ENCODE results near the gene QSER1. TPM values are rescaled to one million over a fixed set of nuclear protein-coding genes. Genes with fewer than 3 reads are reported as not detected.
A peak's percentile ranks its signal among the peaks of the same experiment; 100 is the strongest.

Gene QSER1
- total and polyA plus RNA-seq, 7 donors: 1.2 to 41.0 (median 24.6) TPM

DNA sequence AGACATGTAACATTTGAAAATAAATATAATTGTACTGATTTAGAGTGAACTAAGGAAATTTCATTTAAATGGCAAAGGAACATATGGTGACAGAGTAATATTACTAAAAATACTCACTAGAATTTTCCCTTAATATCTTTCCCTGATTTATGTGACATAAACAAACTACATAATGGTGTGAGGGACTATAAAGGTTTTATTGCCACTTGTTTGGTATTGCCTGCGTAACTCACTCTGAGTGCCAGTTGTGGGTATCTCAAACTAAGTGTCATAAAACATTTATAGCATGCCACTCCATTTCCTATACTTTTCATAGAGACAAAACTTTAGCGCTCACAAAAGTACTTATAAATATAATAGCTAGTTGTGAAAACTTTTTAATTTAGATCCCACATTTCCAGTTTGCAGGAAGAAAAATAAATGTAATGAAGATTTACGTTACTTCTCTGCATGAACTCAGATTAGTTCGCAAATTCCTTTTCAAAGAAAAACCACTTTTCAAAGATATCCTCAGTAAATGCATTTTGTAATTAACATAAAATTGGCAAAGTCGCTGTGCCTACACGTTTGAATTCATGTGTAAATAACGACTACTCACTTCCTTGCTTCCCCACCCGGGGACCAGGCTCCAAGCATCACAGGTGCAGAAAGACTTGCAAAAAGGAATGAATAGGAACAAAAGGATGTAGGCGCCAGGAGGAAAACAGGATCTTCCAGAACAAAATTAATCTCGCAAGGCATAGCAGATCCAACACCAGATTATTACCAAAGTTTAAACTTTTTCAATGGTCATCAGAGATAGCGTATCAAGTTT lies 1.6 kb upstream of the QSER1 start:
- no peaks in the 10 kb centered on the region for H3K36me3 ChIP-seq
- TF ChIP-seq POLR2AphosphoS5 (IDR thresholded peaks at IDR 0.05) (no peak), EP300 (IDR thresholded peaks at IDR 0.05) (no peak), POLR2A (IDR thresholded peaks at IDR 0.05) (no peak)
- TF ChIP-seq, protein P1, sequence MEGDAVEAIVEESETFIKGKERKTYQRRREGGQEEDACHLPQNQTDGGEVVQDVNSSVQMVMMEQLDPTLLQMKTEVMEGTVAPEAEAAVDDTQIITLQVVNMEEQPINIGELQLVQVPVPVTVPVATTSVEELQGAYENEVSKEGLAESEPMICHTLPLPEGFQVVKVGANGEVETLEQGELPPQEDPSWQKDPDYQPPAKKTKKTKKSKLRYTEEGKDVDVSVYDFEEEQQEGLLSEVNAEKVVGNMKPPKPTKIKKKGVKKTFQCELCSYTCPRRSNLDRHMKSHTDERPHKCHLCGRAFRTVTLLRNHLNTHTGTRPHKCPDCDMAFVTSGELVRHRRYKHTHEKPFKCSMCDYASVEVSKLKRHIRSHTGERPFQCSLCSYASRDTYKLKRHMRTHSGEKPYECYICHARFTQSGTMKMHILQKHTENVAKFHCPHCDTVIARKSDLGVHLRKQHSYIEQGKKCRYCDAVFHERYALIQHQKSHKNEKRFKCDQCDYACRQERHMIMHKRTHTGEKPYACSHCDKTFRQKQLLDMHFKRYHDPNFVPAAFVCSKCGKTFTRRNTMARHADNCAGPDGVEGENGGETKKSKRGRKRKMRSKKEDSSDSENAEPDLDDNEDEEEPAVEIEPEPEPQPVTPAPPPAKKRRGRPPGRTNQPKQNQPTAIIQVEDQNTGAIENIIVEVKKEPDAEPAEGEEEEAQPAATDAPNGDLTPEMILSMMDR (IDR thresholded peaks at IDR 0.05): no peak
- H3K27me3 ChIP-seq: no peaks in the 10 kb centered on the region
- no peaks in the 10 kb centered on the region for H3K9me3 ChIP-seq
- 14 to 43% methylated on average over 11 of the region's 11 CpGs for WGBS, 2 donors
- H3K4me1 ChIP-seq: peaks cover 0 to 27% (median 18%) of the 10 kb centered on the region in 4 donors
- H3K27ac ChIP-seq: no peak overlapping the region
- no peak overlapping the region for H3K4me3 ChIP-seq
- intact Hi-C loops (cut with DNase I): loop anchor here (5.0 to 10.0 kb wide), 2 partner anchors 171 to 364 kb away; partner anchors contain the start of gene HIPK3
- no peak for DNase-seq

DNA sequence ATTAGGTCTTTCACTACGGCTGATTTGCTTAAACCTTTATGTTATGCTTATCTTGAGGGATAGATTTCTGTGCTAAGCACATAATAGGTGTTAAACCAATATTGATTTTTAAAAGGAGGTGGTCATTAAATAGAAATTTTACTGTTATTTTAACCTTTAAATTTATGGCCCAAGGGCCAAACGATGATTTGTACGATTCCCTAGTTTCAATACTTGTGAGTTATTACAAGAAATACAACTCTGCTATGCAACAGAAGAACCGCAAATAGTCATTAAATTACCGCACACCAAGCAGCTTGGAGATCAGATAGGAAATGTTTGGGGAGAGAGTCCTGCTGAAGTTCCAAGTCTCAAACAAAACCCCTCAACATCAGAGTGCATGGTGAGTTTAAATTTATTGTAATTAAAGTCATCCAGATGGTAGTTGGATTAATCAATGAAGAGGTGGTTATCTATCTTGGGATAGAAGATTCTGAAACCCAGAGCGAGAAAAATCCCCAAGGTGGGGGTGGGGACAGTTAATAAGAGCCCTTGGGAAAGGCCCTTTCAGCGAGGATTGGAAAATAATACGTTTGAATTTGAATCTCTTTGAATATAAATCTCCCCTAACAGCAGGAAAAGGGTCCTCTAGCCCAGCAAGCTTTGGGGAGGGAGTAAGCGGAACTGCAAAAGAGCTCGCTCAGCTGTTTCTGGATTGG lies 805 bp upstream of the QSER1 start:
- Histone ChIP-seq H3K27ac (peak overlapping the region; percentile 93 to 99 (median 96)), H3K4me1 (peaks cover 0 to 27% (median 18%) of the 10 kb centered on the region in 4 donors), H3K27me3 (no peaks in the 10 kb centered on the region), H3K36me3 (no peaks in the 10 kb centered on the region), H3K9me3 (no peaks in the 10 kb centered on the region), H3K4me3 (peak overlapping the region; percentile 83 to 97 (median 92))
- intact Hi-C loops (cut with DNase I): loop anchor here (2.0 to 10.0 kb wide), 4 partner anchors 99 to 363 kb away; partner anchors contain the start of genes HIPK3 and TCP11L1
- WGBS, 2 donors: 3 to 11% methylated on average over 10 of the region's 10 CpGs
- TF ChIP-seq, protein P1 (IDR thresholded peaks at IDR 0.05): no peak
- TF ChIP-seq EP300 (IDR thresholded peaks at IDR 0.05) (no peak), POLR2A (IDR thresholded peaks at IDR 0.05) (no peak), POLR2AphosphoS5 (IDR thresholded peaks at IDR 0.05) (no peak)
- no peak for DNase-seq

DNA sequence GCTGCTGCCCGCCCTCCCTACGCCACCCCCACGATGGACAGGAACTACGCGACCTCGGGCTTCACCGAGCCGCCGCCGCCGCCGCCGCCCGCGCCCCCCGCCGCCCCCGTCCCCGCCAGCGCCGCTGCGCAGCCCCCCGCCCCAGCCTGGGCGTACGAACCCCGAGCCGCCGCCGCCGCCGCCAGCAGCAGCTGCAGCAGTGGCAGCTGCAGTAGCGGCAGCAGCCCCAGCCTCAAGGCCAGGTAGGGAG lies 407 bp downstream of the QSER1 start:
- 0 to 1% methylated on average over 32 of the region's 32 CpGs for WGBS, 2 donors
- intact Hi-C loops (cut with DNase I): loop anchor here (2.0 to 10.0 kb wide), 4 partner anchors 100 to 362 kb away; partner anchors contain the start of genes HIPK3 and TCP11L1
- H3K4me3 ChIP-seq: peak overlapping the region; percentile 83 to 97 (median 92)

DNA sequence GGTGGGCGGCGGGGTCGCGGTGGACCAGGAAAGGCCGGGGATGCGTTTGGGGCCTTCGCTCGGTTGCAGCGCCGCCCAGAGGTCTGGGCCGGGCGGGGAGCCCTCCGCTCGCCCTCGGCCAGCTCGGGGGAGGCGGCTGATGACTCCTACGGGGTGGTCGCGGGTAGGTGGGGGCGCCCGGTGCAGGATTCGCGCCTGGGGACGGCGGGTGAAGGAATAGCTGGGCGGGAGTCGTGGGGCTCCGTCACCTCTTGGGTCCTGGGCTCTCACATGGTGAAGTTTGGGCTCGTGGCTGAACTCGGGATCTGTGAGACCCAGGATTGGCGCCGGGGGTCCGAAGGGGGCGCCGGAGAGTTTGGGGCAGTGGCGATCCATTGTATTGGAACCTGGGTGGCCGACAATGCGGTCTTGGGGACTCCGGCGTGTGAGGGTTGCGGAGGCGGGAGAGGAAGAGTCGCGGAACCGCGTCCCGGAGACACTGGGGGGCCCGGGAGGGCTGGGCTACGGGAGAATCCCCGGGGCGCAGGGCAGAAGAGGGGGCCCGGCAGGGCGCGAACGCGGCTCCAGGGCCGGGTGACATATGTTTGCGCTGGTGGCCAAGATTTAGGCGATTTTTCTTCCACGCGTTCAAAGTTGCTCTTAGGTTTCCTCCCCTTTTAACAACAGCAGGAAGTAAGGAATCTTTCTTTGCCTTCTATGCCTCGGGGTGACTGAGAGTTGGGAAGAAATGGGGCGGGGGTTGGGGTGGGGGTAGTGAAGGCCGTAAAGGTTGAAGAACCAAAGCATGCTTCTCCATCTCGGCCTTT lies 935 bp downstream of the QSER1 start:
- Histone ChIP-seq H3K4me1 (peaks cover 0 to 27% (median 18%) of the 10 kb centered on the region in 4 donors), H3K9me3 (no peaks in the 10 kb centered on the region), H3K36me3 (no peaks in the 10 kb centered on the region), H3K27me3 (no peaks in the 10 kb centered on the region), H3K4me3 (peak overlapping the region; percentile 83 to 97 (median 92)), H3K27ac (peak overlapping the region; percentile 93 to 99 (median 96))
- peak; percentile 68 for DNase-seq
- intact Hi-C loops (cut with DNase I): loop anchor here (2.0 to 10.0 kb wide), 4 partner anchors 101 to 361 kb away; partner anchors contain the start of genes HIPK3 and TCP11L1
- TF ChIP-seq EP300 (IDR thresholded peaks at IDR 0.05) (no peak), POLR2A (IDR thresholded peaks at IDR 0.05) (no peak), POLR2AphosphoS5 (IDR thresholded peaks at IDR 0.05) (no peak)
- TF ChIP-seq, protein P1 (IDR thresholded peaks at IDR 0.05): peak in 3 of 4 experiments; percentile 6 to 49 (median 28)
- WGBS, 2 donors: 1% methylated on average over 66 of the region's 66 CpGs

More for the DNA sequence above, 407 bp downstream of the QSER1 start:
- DNase-seq: no peak
- Histone ChIP-seq H3K9me3 (no peaks in the 10 kb centered on the region), H3K4me1 (peaks cover 0 to 27% (median 18%) of the 10 kb centered on the region in 4 donors), H3K27ac (peak overlapping the region; percentile 93 to 99 (median 96)), H3K36me3 (no peaks in the 10 kb centered on the region), H3K27me3 (no peaks in the 10 kb centered on the region)
- TF ChIP-seq POLR2AphosphoS5 (IDR thresholded peaks at IDR 0.05): no peak
- TF ChIP-seq EP300 (IDR thresholded peaks at IDR 0.05): no peak
- TF ChIP-seq, protein P1 (IDR thresholded peaks at IDR 0.05): no peak
- TF ChIP-seq POLR2A (IDR thresholded peaks at IDR 0.05): no peak

Data from sigmoid colon (tissue), 7 donors.